IMR-90 (cell line): ENCODE data around the gene RASSF3. TPM values are rescaled to one million over a fixed set of nuclear protein-coding genes. Genes with fewer than 3 reads are reported as not detected.

Experiments used
- ATAC-seq: fragments of 200-7000 bp; cut with Tn5 transposase; 2 replicates; pipeline ENCODE4 v1.9.1; 2020; ENCODE audit warnings: low read depth, mild to moderate bottlenecking, moderate library complexity
- BruUV-seq: library from RNA; stranded (reverse); fragments of 400-500 nt; replicated peaks from 2 replicates; lab custom pipeline; 2021; lab: Mats Ljungman, UMichigan
- CTCF ChIA-PET: fragments of 300-600 bp; formaldehyde crosslinking; extraction: SDS; loops from one replicate; lab custom pipeline; 2021; ENCODE audit warnings: antibody characterized with exemption; lab: Yijun Ruan, JAX
- POLR2A ChIA-PET: fragments of 300-600 bp; sonication (Branson Sonifier 250); formaldehyde crosslinking; loops from one replicate; lab custom pipeline; 2022; ENCODE audit warnings: antibody characterized with exemption; ENCODE audit not compliant: unreplicated experiment; lab: Charles Lee
- DNase-seq: peaks from one replicate; pipeline ENCODE4 v3.0.0; 2013
- H2AFZ ChIP-seq: replicated peaks from 2 replicates; pipeline ENCODE3; 2013; ENCODE audit warnings: low read length, mild to moderate bottlenecking; ENCODE audit not compliant: poor library complexity
- H2AK5ac ChIP-seq: 2 replicates; pipeline ENCODE4 v1.6.1; 2013; ENCODE audit warnings: low read depth, low read length, inconsistent platforms
- H2AK9ac ChIP-seq: replicated peaks from 2 replicates; pipeline ENCODE3; 2013; ENCODE audit warnings: mild to moderate bottlenecking, low read depth, low read length, moderate library complexity; ENCODE audit not compliant: poor library complexity
- H2BK120ac ChIP-seq: 2 replicates; pipeline ENCODE4 v1.6.1; 2013; ENCODE audit warnings: low read depth, low read length, inconsistent platforms
- H2BK15ac ChIP-seq: 3 replicates; pipeline ENCODE4 v1.6.1; 2013; ENCODE audit warnings: low read depth, low read length, inconsistent platforms
- H2BK20ac ChIP-seq: 2 replicates; pipeline ENCODE4 v1.6.1; 2013; ENCODE audit warnings: low read depth, mild to moderate bottlenecking, inconsistent platforms, low read length, moderate library complexity
- H2BK5ac ChIP-seq: 2 replicates; pipeline ENCODE4 v1.6.1; 2013; ENCODE audit warnings: mild to moderate bottlenecking, low read depth, low read length, inconsistent platforms; ENCODE audit not compliant: poor library complexity, severe bottlenecking
- H3K14ac ChIP-seq: replicated peaks from 2 replicates; pipeline ENCODE4 v1.6.1; 2013; ENCODE audit warnings: low read depth, low read length, inconsistent platforms
- H3K18ac ChIP-seq: 2 replicates; pipeline ENCODE4 v1.6.1; 2013; ENCODE audit warnings: low read depth, low read length, control low read depth
- H3K23ac ChIP-seq: 2 replicates; pipeline ENCODE4 v1.6.1; 2013; ENCODE audit warnings: low read depth, low read length, inconsistent platforms
- H3K27ac ChIP-seq: 2 replicates; pipeline ENCODE4 v1.5.1; 2013; ENCODE audit warnings: mild to moderate bottlenecking, control low read depth, low read length; ENCODE audit not compliant: insufficient read depth
- H3K27me3 ChIP-seq: 2 replicates; pipeline ENCODE4 v1.6.1; 2013; ENCODE audit warnings: low read length; ENCODE audit not compliant: control insufficient read depth, insufficient read depth
- H3K36me3 ChIP-seq: 2 replicates; pipeline ENCODE4 v1.6.1; 2013; ENCODE audit warnings: low read length, mixed read lengths; ENCODE audit not compliant: control insufficient read depth, insufficient read depth
- H3K4ac ChIP-seq: 2 replicates; pipeline ENCODE4 v1.6.1; 2013; ENCODE audit warnings: low read depth, low read length, inconsistent platforms
- H3K4me1 ChIP-seq: 2 replicates; pipeline ENCODE4 v1.6.1; 2013; ENCODE audit warnings: low read length, mixed read lengths; ENCODE audit not compliant: control insufficient read depth, insufficient read depth
- H3K4me2 ChIP-seq: 2 replicates; pipeline ENCODE4 v1.6.1; 2013; ENCODE audit warnings: low read depth, mild to moderate bottlenecking, control low read depth, low read length, moderate library complexity
- H3K4me3 ChIP-seq: 2 replicates; pipeline ENCODE4 v1.5.1; 2013; ENCODE audit warnings: low read depth, mild to moderate bottlenecking, control low read depth, low read length, moderate library complexity; ENCODE audit not compliant: insufficient read depth
- H3K56ac ChIP-seq: 2 replicates; pipeline ENCODE4 v1.6.1; 2013; ENCODE audit warnings: low read length, inconsistent platforms; ENCODE audit not compliant: insufficient read depth; ENCODE audit errors: extremely low read depth
- H3K79me1 ChIP-seq, 2 experiments: 2 replicates each; pipeline ENCODE4 v1.6.1; 2013; ENCODE audit warnings: low read length in 2 of 2, inconsistent platforms in 1 of 2, low read depth in 1 of 2
- H3K9ac ChIP-seq: 2 replicates; pipeline ENCODE4 v1.6.1; 2013; ENCODE audit warnings: low read depth, low read length, control low read depth
- H3K9me1 ChIP-seq: 2 replicates; pipeline ENCODE4 v1.6.1; 2013; ENCODE audit warnings: low read length, inconsistent platforms; ENCODE audit not compliant: insufficient read depth
- H3K9me3 ChIP-seq: 2 replicates; pipeline ENCODE4 v1.6.1; 2013; ENCODE audit warnings: low read length; ENCODE audit not compliant: control insufficient read depth, insufficient read depth
- H4K20me1 ChIP-seq: 2 replicates; pipeline ENCODE4 v1.6.1; 2013; ENCODE audit warnings: low read length, inconsistent platforms; ENCODE audit not compliant: insufficient read depth
- H4K5ac ChIP-seq: 2 replicates; pipeline ENCODE4 v1.6.1; 2013; ENCODE audit warnings: mild to moderate bottlenecking, low read depth, low read length, control low read depth
- H4K8ac ChIP-seq, 2 experiments: 2 replicates each; pipeline ENCODE4 v1.6.1; 2013; ENCODE audit warnings: low read depth in 2 of 2, low read length in 2 of 2, control low read depth in 1 of 2, inconsistent platforms in 1 of 2
- H4K91ac ChIP-seq: 2 replicates; pipeline ENCODE4 v1.6.1; 2013; ENCODE audit warnings: low read depth, low read length, inconsistent platforms; ENCODE audit not compliant: insufficient read depth
- BHLHE40 ChIP-seq: fragments of 150-350 bp; IDR thresholded peaks from 2 replicates; pipeline ENCODE4 v1.6.1; 2016; ENCODE audit warnings: mild to moderate bottlenecking, low read depth, low read length
- CEBPB ChIP-seq: IDR thresholded peaks from 2 replicates; pipeline ENCODE4 v1.6.1; 2012; ENCODE audit warnings: low read depth, low read length, improper control_type of control experiment
- CHD1 ChIP-seq: IDR thresholded peaks from 2 replicates; pipeline ENCODE4 v1.6.1; 2012; ENCODE audit warnings: low read depth, low read length, improper control_type of control experiment
- ELK1 ChIP-seq: fragments of 150-350 bp; IDR thresholded peaks from 2 replicates; pipeline ENCODE4 v1.6.1; 2016; ENCODE audit warnings: low read depth, mild to moderate bottlenecking, low read length, moderate library complexity, borderline replicate concordance
- FOS ChIP-seq: fragments of 150-350 bp; IDR thresholded peaks from 2 replicates; pipeline ENCODE4 v1.6.1; 2016; ENCODE audit warnings: low read depth, low read length
- MAFK ChIP-seq: IDR thresholded peaks from 2 replicates; pipeline ENCODE4 v1.6.1; 2012; ENCODE audit warnings: low read depth, low read length, improper control_type of control experiment
- MAZ ChIP-seq: IDR thresholded peaks from 2 replicates; pipeline ENCODE4 v1.6.1; 2012; ENCODE audit warnings: low read depth, mild to moderate bottlenecking, low read length, improper control_type of control experiment, moderate library complexity, borderline replicate concordance
- MXI1 ChIP-seq: IDR thresholded peaks from 2 replicates; pipeline ENCODE4 v1.6.1; 2012; ENCODE audit warnings: low read depth, mild to moderate bottlenecking, low read length, moderate library complexity, borderline replicate concordance
- NFE2L2 ChIP-seq: fragments of 150-350 bp; IDR thresholded peaks from 2 replicates; pipeline ENCODE4 v1.6.1; 2016; ENCODE audit warnings: low read depth, mild to moderate bottlenecking, low read length
- POLR2A ChIP-seq: IDR thresholded peaks from 2 replicates; pipeline ENCODE4 v1.6.1; 2012; ENCODE audit warnings: mild to moderate bottlenecking, low read depth, low read length
- RAD21 ChIP-seq: IDR thresholded peaks from 2 replicates; pipeline ENCODE4 v1.6.1; 2012; ENCODE audit warnings: low read length, improper control_type of control experiment
- RCOR1 ChIP-seq: IDR thresholded peaks from 2 replicates; pipeline ENCODE4 v1.6.1; 2012; ENCODE audit warnings: mild to moderate bottlenecking, low read length, improper control_type of control experiment; ENCODE audit not compliant: insufficient replicate concordance
- RFX5 ChIP-seq: IDR thresholded peaks from 2 replicates; pipeline ENCODE4 v1.8.0; 2012; ENCODE audit warnings: low read depth, mild to moderate bottlenecking, low read length, moderate library complexity
- SMC3 ChIP-seq: fragments of 150-350 bp; IDR thresholded peaks from 2 replicates; pipeline ENCODE4 v1.6.1; 2016; ENCODE audit warnings: low read depth, mild to moderate bottlenecking, antibody characterized with exemption, low read length, moderate library complexity
- USF2 ChIP-seq: fragments of 150-350 bp; IDR thresholded peaks from 2 replicates; pipeline ENCODE4 v1.6.1; 2017; ENCODE audit warnings: mild to moderate bottlenecking, antibody characterized with exemption, low read length, low read depth
- WGBS, 2 experiments: methylation state at CpG; one replicate each; pipeline versions ENCODE4 v1.1.5 to v1.1.7; 2013; ENCODE audit warnings: missing lambda C conversion rate in 2 of 2; ENCODE audit not compliant: insufficient read length in 1 of 2; ENCODE audit errors: extremely low coverage in 2 of 2; 5-methylcytosine and 5-hydroxymethylcytosine counted together
- dilution Hi-C: fragments of 300-500 bp; cut with HindIII; formaldehyde crosslinking; loops from one replicate; pipeline ENCODE4 v1.14.3; 2018; ENCODE audit warnings: low sequenced_read_pairs; ENCODE audit not compliant: unreplicated experiment
- in situ Hi-C: fragments of 300-500 bp; cut with MboI; formaldehyde crosslinking; loops from 3 replicates; pipeline ENCODE4 v1.14.3; 2019; ENCODE audit warnings: low sequenced_read_pairs, inconsistent platforms, mixed read lengths
- intact Hi-C: fragments of 100-400 bp; cut with micrococcal nuclease; formaldehyde crosslinking; loops from 2 replicates; pipeline ENCODE4 v1.10.0; 2022
- polyA plus RNA-seq, 3 experiments: library from polyadenylated mRNA; depleted of rRNA; stranded (reverse); fragments of >200 nt; gene quantifications; 2 replicates each; pipeline ENCODE4 v1.2.3, GENCODE V29; 2012; ENCODE audit warnings: low replicate concordance in 1 of 3
- total RNA-seq: library from RNA; depleted of rRNA; stranded (reverse); fragments of >200 nt; gene quantifications from 2 replicates; pipeline ENCODE4 v1.2.3, GENCODE V29; 2012

Gene RASSF3
- total and polyA plus RNA-seq, 2 of the 4 experiments (the other 2 are of a cell fraction): 18.7 to 39.3 TPM

- no peaks in the 10 kb centered on the region for H3K27me3 ChIP-seq
- H4K20me1 ChIP-seq: no peaks in the 10 kb centered on the region
- no peak overlapping the region for H3K9ac ChIP-seq
- H3K36me3 ChIP-seq: no peaks in the 10 kb centered on the region
- H3K23ac ChIP-seq: no peak overlapping the region
- no peak overlapping the region for H2AK9ac ChIP-seq
- WGBS, 2 experiments: 60% methylated on average over 1 of the region's 2 CpGs; no CpG with 5 or more reads in 1 of the 2 experiments
- no peak overlapping the region for H2BK120ac ChIP-seq
- no peak overlapping the region for H3K4me2 ChIP-seq
- no TSS peak for BruUV-seq
- no peak overlapping the region for H3K14ac ChIP-seq
- no peak overlapping the region for H4K8ac ChIP-seq
- no peak overlapping the region for H3K56ac ChIP-seq
- TF ChIP-seq FOS (no peak), CEBPB (no peak), USF2 (no peak), RCOR1 (no peak), POLR2A (no peak), ELK1 (no peak), MAFK (no peak), MAZ (no peak), SMC3 (no peak), RFX5 (no peak), NFE2L2 (no peak), CHD1 (no peak), MXI1 (no peak), BHLHE40 (no peak), RAD21 (no peak)
- intact Hi-C loops: no loop called here
- H4K91ac ChIP-seq: no peak overlapping the region
- H3K4me1 ChIP-seq: no peaks in the 10 kb centered on the region; the same call in 1 of the 2 replicates
- H3K9me3 ChIP-seq: peaks cover 12% of the 10 kb centered on the region
- ChIA-PET CTCF (no interaction called here), POLR2A (interaction anchor here (0.6 kb wide), 1 partner anchor 1318 kb away, joined by 3 read pairs; no protein-coding TSS in a partner anchor)
- H2BK15ac ChIP-seq: no peak overlapping the region
- peaks cover 5% of the 10 kb centered on the region; the same call in 1 of the 2 replicates for H3K9me1 ChIP-seq
- in situ Hi-C loops: no loop called here
- H3K27ac ChIP-seq: no peak overlapping the region
- H2AK5ac ChIP-seq: no peak overlapping the region
- no peak overlapping the region for H3K4me3 ChIP-seq
- H2BK5ac ChIP-seq: no peak overlapping the region
- no peaks in the 10 kb centered on the region for H3K79me1 ChIP-seq
- H3K18ac ChIP-seq: no peak overlapping the region
- H2BK20ac ChIP-seq: no peak overlapping the region
- DNase-seq (no peak), ATAC-seq (no peak)
- no peak overlapping the region for H4K5ac ChIP-seq
- dilution Hi-C loops: no loop called here
- no peak overlapping the region for H2AFZ ChIP-seq
- no peak overlapping the region for H3K4ac ChIP-seq
Observed at GRCh38 chr12:64572241-64572640, 38.1 kb upstream of the RASSF3 start.
